GM18508 (cell line): ENCODE results near the gene SIRPA.

ENCODE experiments used
- ATAC-seq: cut with Tn5 transposase; IDR thresholded peaks from one replicate; pipeline ENCODE4 v1.9.1; 2021; ENCODE audit warnings: moderate number of reproducible peaks; ENCODE audit not compliant: insufficient read depth, unreplicated experiment

The SIRPA gene

GRCh38 chr20:1885940-1886693 is 9.1 kb upstream of the SIRPA start:
- no peak for ATAC-seq

GRCh38 chr20:1887321-1887720 is 7.9 kb upstream of the SIRPA start:
- no peak for ATAC-seq

- ATAC-seq: no peak
Observed at GRCh38 chr20:1887756-1888155, 7.5 kb upstream of the SIRPA start.

GRCh38 chr20:1888796-1889463 is 6.3 kb upstream of the SIRPA start:
- ATAC-seq: no peak

GRCh38 chr20:1890469-1891262 is 4.5 kb upstream of the SIRPA start:
- no peak for ATAC-seq

GRCh38 chr20:1891263-1892118 is 3.7 kb upstream of the SIRPA start:
- ATAC-seq: no peak

GRCh38 chr20:1892119-1892385 is 3.2 kb upstream of the SIRPA start:
- no peak for ATAC-seq

- no peak for ATAC-seq
Observed at GRCh38 chr20:1893721-1894470, 1.3 kb upstream of the SIRPA start.

GRCh38 chr20:1894471-1894950 is 696 bp upstream of the SIRPA start:
- no peak for ATAC-seq

GRCh38 chr20:1895674-1896483 is 672 bp downstream of the SIRPA start:
- no peak for ATAC-seq

- ATAC-seq: no peak
Observed at GRCh38 chr20:1896484-1897258, 1.5 kb downstream of the SIRPA start.

- no peak for ATAC-seq
Observed at GRCh38 chr20:1897541-1897940, 2.3 kb downstream of the SIRPA start.

- ATAC-seq: no peak
Observed at GRCh38 chr20:1897965-1898464, 2.8 kb downstream of the SIRPA start.

- ATAC-seq: no peak
Observed at GRCh38 chr20:1898482-1899240, 3.5 kb downstream of the SIRPA start.

- ATAC-seq: no peak
Observed at GRCh38 chr20:1899241-1899525, 4.0 kb downstream of the SIRPA start.

- no peak for ATAC-seq
Observed at GRCh38 chr20:1900321-1900801, 5.2 kb downstream of the SIRPA start.

GRCh38 chr20:1901704-1902103 is 6.5 kb downstream of the SIRPA start:
- ATAC-seq: no peak
